ENCODE results near the gene MCM10. TPM values are rescaled to one million over a fixed set of nuclear protein-coding genes. Genes with fewer than 3 reads are reported as not detected.
"Not testable (repeated sequence)": the region's sequence is repeated elsewhere in the genome, so short reads cannot be mapped to it uniquely, and the experiment has no call there.

The MCM10 gene
- polyA plus RNA-seq = 1 to 10 TPM in 1 of 3 donors, under 1 TPM in 2; 0.06 to 1.6 (median 0.71) TPM

DNA sequence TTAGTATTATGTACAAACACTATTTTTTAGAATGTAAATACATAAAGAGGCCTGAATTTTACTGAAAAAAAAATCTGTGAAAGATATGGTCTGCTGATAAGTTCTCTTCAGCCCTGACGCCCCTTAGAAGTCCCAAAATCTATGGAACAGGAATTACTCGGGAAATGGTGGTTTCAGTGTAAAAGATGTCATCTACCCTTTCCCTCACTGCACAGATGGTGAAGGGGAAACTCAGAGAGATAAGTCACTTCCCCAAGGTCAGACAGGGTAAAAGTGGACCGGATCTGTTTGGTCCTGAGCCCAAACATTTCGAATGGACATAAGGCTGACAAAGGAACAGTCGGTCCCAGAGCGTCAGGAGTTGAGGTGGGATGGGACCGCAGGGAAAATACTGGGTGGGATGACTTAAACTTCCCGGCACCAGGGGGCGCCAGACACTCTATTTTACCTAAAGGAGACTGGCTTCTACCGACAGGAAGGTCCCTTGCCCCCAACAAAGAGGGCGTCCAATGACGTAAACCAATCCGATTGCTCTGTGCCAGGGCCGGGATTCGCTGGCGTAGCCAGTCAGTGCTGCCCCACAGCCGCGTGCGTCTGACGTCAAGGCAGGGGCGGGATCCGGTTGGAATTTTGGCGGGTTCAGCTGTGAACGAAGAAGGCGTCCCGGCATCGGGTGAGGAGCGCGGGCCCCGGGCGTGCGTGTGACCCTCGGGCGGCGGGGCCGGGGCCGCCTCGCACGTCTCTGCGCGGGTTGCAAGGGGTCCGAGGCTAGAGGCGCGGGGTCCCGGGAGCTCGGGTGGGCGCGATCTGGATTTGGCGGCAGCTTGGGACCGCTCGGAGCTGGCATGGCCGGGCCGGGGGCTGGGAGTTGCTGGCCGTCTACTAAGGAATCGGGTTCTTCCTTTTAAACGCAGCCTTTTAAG lies at the start of gene MCM10:
Gene MCM10, plus strand, starts transcription at position 625 of the 923 bp plus-strand sequence. CDS start 2,645 bp downstream, outside the sequence.
- H3K27ac ChIP-seq (ENCODE audit: low read depth, low read length) = no peak within 1 kb of the TSS
- 0 to 1% (median 1%) methylated on average over 52 to 56 of the region's 56 CpGs for WGBS, 3 donors

DNA sequence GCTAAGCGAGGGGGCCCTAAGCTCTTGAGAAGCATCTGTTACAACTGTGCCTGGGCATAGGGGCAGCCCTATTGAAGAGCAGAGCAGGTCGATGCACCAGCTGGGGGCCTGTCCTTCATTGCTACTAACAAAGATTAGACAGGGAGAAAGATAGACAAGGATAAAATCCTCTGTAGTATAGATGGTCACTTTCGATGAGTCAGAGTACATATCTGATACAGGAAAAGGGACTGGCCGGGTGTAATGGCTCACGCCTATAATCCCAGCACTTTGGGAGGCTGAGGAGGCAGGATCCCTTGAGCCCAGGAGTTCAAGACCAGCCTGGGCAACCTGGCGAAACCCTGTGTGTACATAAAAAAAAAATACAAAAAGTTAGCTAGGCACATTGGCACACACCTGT lies 47.8 kb upstream of the MCM10 start:
- no peak overlapping the region for H3K27ac ChIP-seq (ENCODE audit: low read depth, low read length)
- WGBS, 3 donors = 78 to 91% (median 88%) methylated on average over 6 of the region's 6 CpGs

DNA sequence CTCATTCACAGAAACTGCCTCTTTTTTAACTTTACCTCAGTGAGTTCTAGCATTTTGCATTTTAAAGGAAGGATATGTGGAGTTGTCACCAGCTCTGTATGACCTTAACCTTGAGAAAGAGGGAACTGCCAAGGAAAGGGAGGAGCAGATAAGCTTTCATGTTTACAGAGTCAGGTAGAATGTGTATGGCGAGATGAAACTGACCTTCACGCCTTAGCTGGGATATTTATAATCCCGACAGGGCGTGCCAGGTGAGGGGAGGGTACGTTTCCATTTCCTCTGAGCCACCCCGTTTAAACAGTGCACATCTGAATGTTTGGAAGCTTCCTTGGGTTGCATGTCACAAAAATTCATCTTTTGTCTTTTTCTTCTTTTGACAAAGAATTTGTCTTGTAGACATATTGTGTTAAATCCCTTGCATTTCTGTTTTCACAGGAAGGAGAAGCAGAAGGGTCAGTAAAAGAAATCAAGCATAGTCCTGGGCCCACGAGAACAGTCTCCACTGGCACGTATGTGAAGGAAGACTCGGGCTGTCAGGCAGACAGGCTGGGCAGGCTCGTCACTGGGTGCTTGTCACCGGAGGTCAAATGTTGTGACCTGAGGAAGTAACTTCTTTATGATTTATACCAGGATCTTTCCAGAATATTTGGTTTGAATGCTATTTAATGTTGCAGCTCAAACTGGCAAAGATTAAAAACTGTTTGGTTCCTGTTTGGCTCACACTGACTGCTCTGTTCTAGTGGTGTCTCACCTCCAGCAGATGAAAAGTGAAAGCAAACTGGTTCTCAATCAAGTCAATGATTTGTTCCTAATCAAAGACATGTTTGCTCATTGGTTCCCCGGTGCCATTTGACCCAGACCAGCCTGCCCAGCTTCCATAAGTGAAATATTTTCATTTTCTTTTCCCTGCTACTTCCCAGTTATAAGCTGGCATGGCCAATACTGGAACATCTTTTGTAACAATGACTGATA lies 45.2 kb upstream of the MCM10 start:
- 29 to 70% (median 70%) methylated on average over 12 of the region's 12 CpGs for WGBS, 3 donors
- H3K27ac ChIP-seq (ENCODE audit: low read depth, low read length) = no peak overlapping the region

DNA sequence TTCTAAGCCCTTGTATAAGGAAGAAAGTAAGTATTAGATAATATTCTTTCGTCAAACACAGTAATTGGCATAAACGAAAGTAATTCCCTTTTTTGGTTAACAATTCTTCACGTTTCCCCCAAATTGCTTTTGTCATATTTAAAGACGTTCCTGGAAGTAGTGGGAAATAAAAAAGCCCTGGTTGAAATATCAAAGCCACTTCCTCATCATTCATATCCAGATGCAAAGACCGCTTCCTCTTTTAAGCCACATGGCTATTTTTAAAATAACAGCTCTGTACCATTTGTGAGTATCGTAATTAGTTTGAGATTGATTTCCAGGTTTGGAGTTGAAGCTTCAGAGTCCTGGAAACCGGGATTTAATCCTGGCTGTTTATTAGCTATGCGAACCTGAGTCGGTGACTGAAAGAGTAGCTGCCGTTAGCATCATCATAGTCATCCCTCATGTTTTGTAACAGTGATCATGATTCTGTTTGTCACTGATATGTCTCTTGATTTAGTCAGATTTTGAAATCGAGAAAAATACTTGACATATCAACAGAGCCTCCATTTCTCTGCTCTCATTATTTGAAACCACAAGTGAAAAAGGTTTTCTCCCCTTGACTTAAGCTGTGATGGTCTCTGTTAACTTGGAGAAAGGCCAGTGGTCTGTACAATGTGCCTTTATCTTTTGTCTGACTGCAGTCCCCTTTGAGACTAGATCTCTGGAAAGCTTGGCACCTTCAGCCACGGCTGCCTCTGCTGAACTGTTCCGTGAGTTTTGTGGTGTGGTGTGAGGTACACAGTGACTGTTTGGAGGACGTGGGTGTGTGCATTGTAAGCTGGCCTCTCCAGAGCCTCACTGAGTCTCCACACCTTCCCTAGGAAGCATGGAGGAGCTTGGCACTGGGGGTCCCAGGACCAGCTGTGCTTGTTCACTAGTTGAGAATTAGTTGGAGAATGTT lies 43.2 kb upstream of the MCM10 start:
- H3K27ac ChIP-seq (ENCODE audit: low read depth, low read length) = no peak overlapping the region
- 44 to 79% (median 53%) methylated on average over 14 of the region's 14 CpGs for WGBS, 3 donors

DNA sequence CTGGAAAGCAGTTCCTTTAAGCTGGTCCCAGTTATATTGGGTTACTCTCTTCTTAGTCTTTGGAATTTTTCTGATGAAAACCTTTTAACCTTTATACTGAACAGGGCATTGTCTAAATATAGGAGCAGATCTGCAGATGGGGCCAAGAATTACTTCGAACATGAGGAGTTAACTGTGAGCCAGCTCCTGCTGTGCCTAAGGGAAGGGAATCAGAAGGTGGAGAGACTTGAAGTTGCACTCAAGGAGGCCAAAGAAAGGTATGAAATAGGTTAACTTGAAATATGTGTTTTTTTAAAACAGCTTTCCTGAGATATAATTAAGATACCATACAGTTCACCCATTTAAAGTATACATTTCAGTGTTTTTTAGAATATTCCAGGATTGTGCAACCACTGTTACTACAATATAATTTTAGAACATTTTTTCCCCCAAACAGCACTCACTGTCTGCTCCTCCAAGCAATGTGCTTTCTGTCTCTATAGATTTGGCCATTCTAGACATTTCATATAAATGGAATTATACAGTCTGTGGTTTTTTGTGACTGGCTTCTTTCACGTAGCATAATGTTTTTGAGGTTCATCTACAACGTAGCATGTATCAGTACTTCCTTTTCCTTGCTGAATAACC lies 42.5 kb upstream of the MCM10 start:
- no peak overlapping the region for H3K27ac ChIP-seq (ENCODE audit: low read depth, low read length)
- WGBS, 3 donors = 83 to 89% (median 83%) methylated on average over 3 of the region's 3 CpGs

DNA sequence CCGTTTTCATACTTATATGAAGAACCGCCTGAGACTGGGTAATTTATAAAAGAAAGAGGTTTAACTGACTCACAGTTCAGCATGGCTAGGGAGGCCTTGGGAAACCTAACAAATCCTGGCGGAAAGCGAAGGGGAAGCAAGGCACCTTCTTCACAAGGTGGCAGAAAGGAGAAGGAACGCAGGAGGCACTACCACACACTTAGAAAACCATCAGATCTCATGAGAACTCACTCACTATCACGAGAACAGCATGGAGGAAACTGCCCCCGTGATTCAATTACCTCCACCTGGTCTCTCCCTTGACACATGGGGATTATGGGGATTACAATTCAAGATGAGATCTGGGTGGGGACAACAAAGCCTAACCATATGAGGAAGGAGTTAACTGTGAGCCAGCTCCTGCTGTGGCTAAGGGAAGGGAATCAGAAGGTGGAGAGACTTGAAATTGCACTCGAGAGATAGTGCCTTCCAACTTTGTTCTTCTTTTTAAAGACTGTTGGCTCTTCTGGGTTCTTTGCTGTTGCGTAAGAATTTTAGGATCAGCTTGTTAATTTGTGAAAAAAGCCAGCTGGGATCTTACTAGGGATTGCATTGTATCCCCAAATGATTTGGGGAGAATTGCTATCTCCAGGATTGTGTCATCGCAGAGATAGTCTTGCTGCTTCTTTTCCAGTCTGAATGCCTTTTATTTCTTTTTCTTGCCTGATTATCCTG lies 40.4 kb upstream of the MCM10 start:
- WGBS, 3 donors = 65 to 90% (median 67%) methylated on average over 10 of the region's 10 CpGs
- no peak overlapping the region for H3K27ac ChIP-seq (ENCODE audit: low read depth, low read length)

DNA sequence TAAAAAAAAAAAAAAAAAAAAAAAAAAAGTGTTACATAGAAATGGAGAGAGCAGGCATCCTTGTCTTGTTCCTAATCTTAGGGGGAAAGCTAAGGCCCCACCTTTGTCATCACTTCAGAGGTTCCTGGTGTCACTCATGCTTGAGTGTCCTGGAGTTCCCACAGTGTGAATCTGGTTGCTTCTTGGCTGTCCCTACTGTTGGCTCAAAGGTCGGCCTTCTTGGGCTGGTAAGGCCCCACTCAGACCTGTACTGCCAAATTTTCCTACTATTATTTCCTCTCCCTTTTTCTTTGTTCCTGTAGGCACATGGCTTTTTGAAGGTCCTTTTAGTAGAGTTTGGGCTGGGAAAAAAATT lies 39.9 kb upstream of the MCM10 start:
- H3K27ac ChIP-seq (ENCODE audit: low read depth, low read length) = no peak overlapping the region
- 60 to 88% (median 67%) methylated on average over 1 of the region's 1 CpG for WGBS, 3 donors

DNA sequence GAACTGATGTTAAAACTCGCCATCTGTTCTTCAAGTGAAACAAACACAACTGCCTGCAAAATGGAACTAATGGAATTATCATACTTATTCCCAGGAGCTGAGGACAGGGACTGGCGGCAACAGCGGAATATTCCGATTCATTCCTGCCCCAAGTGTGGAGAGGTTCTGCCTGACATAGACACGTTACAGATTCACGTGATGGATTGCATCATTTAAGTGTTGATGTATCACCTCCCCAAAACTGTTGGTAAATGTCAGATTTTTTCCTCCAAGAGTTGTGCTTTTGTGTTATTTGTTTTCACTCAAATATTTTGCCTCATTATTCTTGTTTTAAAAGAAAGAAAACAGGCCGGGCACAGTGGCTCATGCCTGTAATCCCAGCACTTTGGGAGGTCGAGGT lies 24.7 kb upstream of the MCM10 start:
- H3K27ac ChIP-seq (ENCODE audit: low read depth, low read length) = no peak overlapping the region

DNA sequence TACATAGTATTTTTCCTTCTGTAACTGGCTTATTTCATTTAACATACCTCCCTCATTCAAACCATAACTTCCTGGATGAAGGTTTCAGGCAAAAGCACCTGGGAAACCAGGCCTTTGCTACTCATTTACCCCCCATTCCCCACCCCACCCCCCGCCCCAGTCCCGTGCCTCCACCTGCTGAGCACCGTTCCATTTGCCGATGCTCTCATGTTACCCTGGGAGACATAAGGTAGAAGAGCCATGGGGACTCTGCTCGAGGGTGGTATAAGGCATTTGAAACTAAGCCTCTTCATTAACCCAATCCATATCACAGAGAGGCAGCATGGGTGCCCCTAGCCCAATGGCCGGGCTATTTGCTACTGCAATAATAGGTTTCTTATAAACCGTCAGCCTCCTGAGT lies 22.2 kb upstream of the MCM10 start:
- H3K27ac ChIP-seq (ENCODE audit: low read depth, low read length) = no peak overlapping the region
- 80 to 85% (median 83%) methylated on average over 7 of the region's 7 CpGs for WGBS, 3 donors

More for the DNA sequence above, 24.7 kb upstream of the MCM10 start:
- 93 to 95% (median 95%) methylated on average over 8 of the region's 8 CpGs for WGBS, 3 donors

DNA sequence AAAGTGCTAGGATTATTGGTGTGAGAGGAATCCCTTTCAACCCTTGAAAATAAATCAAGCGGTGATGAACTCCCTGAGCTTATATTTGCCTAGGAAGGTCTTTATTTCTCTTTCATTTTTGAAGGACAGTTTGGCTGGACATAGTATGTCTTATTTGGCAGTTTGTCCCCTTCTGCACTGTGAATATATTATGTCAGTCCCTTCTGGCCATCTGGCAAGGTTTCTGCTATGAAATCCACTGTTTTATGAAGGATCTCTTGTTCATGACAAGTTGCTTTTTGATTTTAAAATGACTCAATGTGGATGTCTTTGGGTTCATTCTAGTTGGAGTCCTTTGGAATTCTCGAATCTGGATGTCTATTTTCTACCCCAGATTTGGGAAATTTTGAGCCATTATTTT lies 21.7 kb upstream of the MCM10 start:
- H3K27ac ChIP-seq (ENCODE audit: low read depth, low read length) = no peak overlapping the region
- WGBS, 3 donors = 87 to 92% (median 91%) methylated on average over 2 of the region's 2 CpGs

DNA sequence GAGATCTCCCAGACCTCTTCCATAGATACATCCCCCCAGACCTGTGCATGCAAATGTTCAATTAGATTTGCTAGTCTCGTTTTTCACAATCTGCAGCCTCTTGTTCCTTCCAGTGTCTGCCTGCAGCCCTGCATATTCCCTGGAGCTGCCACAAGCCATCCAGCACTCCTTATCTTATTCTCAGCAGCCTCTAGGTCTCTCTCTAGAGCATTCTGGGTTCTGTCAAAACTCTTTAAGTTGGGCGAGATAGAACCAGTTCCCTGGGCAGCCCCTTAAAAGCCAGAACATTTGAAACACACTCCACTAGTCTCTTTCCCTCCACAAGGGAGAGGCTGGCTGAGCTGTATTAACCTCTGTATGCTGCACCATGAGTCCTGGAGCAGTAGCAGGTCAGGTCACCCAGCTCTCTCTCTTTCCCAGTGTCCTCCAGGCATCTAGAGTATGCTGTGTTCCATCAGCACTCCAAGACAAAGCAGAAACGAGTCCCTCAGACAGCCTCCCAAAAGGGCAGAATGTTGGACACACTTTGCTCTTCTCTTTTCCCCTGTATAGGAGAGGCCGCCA lies 20.6 kb upstream of the MCM10 start:
- H3K27ac ChIP-seq (ENCODE audit: low read depth, low read length) = no peak overlapping the region
- 84 to 89% (median 86%) methylated on average over 4 of the region's 4 CpGs for WGBS, 3 donors

DNA sequence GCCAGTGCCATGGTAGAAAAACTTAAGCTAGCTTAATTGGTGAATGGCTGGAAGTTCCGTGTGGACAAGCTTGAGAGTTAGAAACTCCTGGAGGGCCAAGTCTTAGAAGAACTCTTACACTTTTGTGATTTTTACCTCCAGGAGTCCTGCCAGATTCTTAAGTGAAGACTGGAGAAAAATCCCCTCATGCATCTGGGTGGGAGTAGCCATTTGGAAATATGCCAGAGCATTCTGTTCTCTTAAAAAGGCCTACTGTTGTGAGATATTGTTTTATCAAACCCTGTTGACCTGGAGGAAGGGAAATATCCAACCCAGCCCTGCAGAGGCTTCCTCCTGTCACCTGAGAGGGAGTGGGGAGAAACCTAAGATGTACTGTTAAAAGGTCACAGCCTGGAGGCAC lies 17.6 kb upstream of the MCM10 start:
- H3K27ac ChIP-seq (ENCODE audit: low read depth, low read length) = no peak overlapping the region
- 90 to 100% (median 93%) methylated on average over 1 of the region's 1 CpG for WGBS, 3 donors

DNA sequence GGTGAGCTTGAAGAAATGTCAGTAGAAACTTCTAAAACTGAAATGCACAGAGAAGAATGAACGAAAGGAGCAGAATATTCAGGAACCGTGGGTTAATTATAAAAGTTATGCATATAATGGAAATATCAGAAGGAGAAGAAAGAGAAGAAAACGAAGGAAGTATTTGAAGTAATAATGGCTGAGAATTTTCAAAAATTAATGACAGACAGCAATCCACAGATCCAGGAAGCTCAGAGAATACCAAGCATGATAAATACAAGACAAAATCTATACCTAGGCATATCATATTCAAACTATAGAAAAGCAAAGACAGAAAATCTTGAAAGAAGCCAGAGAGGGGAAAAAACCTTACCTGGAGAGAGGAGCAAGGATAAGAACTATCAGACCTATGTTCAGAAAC lies 16.5 kb upstream of the MCM10 start:
- no peak overlapping the region for H3K27ac ChIP-seq (ENCODE audit: low read depth, low read length)
- WGBS, 3 donors = 70 to 97% (median 96%) methylated on average over 3 of the region's 3 CpGs

DNA sequence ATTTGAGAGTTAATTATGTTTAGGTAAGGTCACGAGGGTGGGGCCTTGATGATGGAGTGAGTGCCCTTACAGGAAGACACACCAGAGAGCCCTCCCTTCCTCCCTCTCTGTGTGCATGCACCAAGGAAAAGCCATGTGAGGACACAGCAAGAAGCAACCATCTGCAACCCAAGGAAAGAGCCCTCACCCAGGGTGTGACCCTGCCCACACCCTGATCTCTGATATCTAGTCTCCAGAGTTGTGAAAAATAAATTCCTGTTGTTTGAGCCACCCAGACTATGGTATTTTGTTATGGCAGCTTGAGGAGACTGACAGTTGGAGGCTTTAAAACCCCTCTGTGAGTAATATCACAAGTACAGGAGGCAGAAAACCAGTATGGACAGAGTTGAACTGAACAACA lies 15.0 kb upstream of the MCM10 start:
- WGBS, 3 donors = 76 to 91% (median 88%) methylated on average over 1 of the region's 1 CpG

DNA sequence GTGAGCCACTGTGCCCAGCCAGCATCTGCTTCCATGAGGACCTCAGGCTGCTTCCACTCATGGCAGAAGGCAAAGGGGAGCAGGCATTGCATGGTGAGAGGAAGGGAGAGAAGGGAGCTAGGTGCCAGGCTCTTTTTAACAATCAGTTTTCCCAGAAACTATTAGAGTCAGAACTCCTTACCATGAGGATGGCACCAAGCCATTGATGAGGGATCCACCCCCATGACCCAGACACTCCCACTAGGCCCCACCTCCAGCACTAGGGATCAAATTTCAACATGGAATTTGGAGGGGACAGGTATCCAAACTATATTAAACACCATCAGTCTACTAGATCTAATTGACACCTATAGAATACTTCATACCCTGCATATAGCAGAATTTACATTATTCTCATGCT lies 14.2 kb upstream of the MCM10 start:
- no peak overlapping the region for H3K27ac ChIP-seq (ENCODE audit: low read depth, low read length)

More for the DNA sequence above, 15.0 kb upstream of the MCM10 start:
- no peak overlapping the region for H3K27ac ChIP-seq (ENCODE audit: low read depth, low read length)

DNA sequence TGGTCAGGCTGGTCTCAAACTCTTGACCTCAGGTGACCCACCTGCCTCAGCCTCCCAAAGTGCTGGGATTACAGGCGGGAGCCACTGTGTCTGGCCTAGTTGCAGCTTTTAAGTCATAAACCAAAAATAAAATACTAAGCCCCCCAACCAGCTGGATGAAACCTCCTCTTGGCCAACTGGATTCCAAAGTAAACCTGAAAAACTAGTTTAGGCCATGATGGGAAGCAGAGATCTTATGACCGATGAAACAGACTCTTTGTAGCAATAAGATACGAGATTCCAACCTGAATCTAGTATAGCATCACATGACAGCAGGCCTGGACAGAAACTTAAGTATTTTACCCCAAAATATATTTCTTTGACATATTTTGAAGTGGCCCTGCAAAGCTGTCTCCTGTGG lies 9.1 kb upstream of the MCM10 start:
- WGBS, 3 donors = 78 to 97% (median 93%) methylated on average over 3 of the region's 3 CpGs

DNA sequence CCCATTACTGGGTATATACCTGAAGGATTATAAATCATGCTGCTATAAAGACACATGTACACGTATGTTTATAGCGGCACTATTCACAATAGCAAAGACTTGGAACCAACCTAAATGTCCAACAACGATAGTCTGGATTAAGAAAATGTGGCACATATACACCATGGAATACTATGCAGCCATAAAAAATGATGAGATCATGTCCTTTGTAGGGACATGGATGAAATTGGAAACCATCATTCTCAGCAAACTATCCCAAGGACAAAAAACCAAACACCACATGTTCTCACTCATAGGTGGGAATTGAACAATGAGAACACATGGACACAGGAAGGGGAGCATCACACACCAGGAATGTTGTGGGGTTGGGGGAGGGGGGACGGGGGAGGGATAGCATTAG lies 5.5 kb upstream of the MCM10 start:
- 88 to 98% (median 90%) methylated on average over 4 of the region's 4 CpGs for WGBS, 3 donors
- not testable (repeated sequence) for H3K27ac ChIP-seq (ENCODE audit: low read depth, low read length)

More for the DNA sequence above, 9.1 kb upstream of the MCM10 start:
- no peak overlapping the region for H3K27ac ChIP-seq (ENCODE audit: low read depth, low read length)

Measured in adipose tissue (tissue), 3 donors.